Effector memory CD8-positive, alpha-beta T cell (primary cell): ENCODE data around the gene MRGPRG.

Experiments
- ATAC-seq: fragments of 150-1000 bp; cut with Tn5 transposase; replicated peaks from 2 replicates; pipeline ENCODE4 v1.10.0; 2021; ENCODE audit warnings: mild to moderate bottlenecking, moderate library complexity
- DNase-seq, 3 experiments: peaks; one replicate each; pipeline ENCODE4 v3.0.0; 2021
- H3K27ac Mint-ChIP-seq, 2 donors: one replicate each; pipeline ENCODE4 v1.8.0; 2022; ENCODE audit warnings: mild to moderate bottlenecking in 2 of 2, mixed read lengths in 2 of 2, moderate library complexity in 2 of 2
- H3K27me3 Mint-ChIP-seq, 2 donors: one replicate each; pipeline ENCODE4 v1.8.0; 2022; ENCODE audit warnings: mixed read lengths in 2 of 2
- H3K36me3 Mint-ChIP-seq: one replicate; pipeline ENCODE4 v1.8.0; 2022; ENCODE audit warnings: mild to moderate bottlenecking, moderate library complexity, mixed read lengths; ENCODE audit not compliant: insufficient read depth
- H3K4me1 Mint-ChIP-seq, 2 donors: one replicate each; pipeline ENCODE4 v1.8.0; 2022; ENCODE audit warnings: low read depth in 2 of 2, mixed read lengths in 2 of 2
- H3K4me3 Mint-ChIP-seq, 2 donors: one replicate each; pipeline ENCODE4 v1.8.0; 2022; ENCODE audit warnings: mild to moderate bottlenecking in 2 of 2, mixed read lengths in 2 of 2, moderate library complexity in 2 of 2
- H3K9me3 Mint-ChIP-seq, 2 donors: one replicate each; pipeline ENCODE4 v1.8.0; 2022; ENCODE audit warnings: mixed read lengths in 2 of 2

MRGPRG gene

GRCh38 chr11:3222003-3222855, 3.6 kb upstream of the MRGPRG start:
- DNase-seq (no peak), ATAC-seq (no peak)
- H3K4me1 Mint-ChIP-seq: peaks cover 1 to 8% of the 10 kb centered on the region in 2 donors
- H3K27ac Mint-ChIP-seq: no peak overlapping the region
- peaks cover 42 to 65% of the 10 kb centered on the region in 2 donors for H3K27me3 Mint-ChIP-seq
- no peaks in the 10 kb centered on the region for H3K9me3 Mint-ChIP-seq
- H3K4me3 Mint-ChIP-seq: peak overlapping the region in 1 of 2 donors; percentile 45
- peaks cover under 1% of the 10 kb centered on the region for H3K36me3 Mint-ChIP-seq

- Mint-ChIP-seq H3K27ac (no peak overlapping the region), H3K4me1 (peaks cover 8 to 14% of the 10 kb centered on the region in 2 donors), H3K9me3 (no peaks in the 10 kb centered on the region), H3K27me3 (peaks cover 49 to 65% of the 10 kb centered on the region in 2 donors), H3K4me3 (no peak overlapping the region), H3K36me3 (peaks cover 6% of the 10 kb centered on the region)
- DNase-seq (no peak), ATAC-seq (no peak)
Measured at GRCh38 chr11:3221408-3222002, 2.9 kb upstream of the MRGPRG start.

- no peaks in the 10 kb centered on the region for H3K9me3 Mint-ChIP-seq
- H3K4me3 Mint-ChIP-seq: no peak overlapping the region
- no peak for ATAC-seq
- H3K27ac Mint-ChIP-seq: no peak overlapping the region
- peaks cover 42 to 63% of the 10 kb centered on the region in 2 donors for H3K27me3 Mint-ChIP-seq
- H3K36me3 Mint-ChIP-seq: peaks cover 6% of the 10 kb centered on the region
- H3K4me1 Mint-ChIP-seq: peaks cover 8 to 14% of the 10 kb centered on the region in 2 donors
- no peak for DNase-seq
Measured at GRCh38 chr11:3220521-3221407, 2.2 kb upstream of the MRGPRG start.

- no peak overlapping the region for H3K4me3 Mint-ChIP-seq
- DNase-seq (no peak), ATAC-seq (no peak)
- H3K9me3 Mint-ChIP-seq: no peaks in the 10 kb centered on the region
- peaks cover 6% of the 10 kb centered on the region for H3K36me3 Mint-ChIP-seq
- H3K4me1 Mint-ChIP-seq: peaks cover 8 to 14% of the 10 kb centered on the region in 2 donors
- peaks cover 45 to 67% of the 10 kb centered on the region in 2 donors for H3K27me3 Mint-ChIP-seq
- H3K27ac Mint-ChIP-seq: no peak overlapping the region
Measured at GRCh38 chr11:3220101-3220500, 1.5 kb upstream of the MRGPRG start.

GRCh38 chr11:3219281-3219892, 774 bp upstream of the MRGPRG start:
- Mint-ChIP-seq H3K27me3 (peaks cover 45 to 67% of the 10 kb centered on the region in 2 donors), H3K9me3 (no peaks in the 10 kb centered on the region), H3K36me3 (peaks cover 6% of the 10 kb centered on the region), H3K27ac (peak overlapping the region in 1 of 2 donors; percentile 0), H3K4me1 (peaks cover 8 to 14% of the 10 kb centered on the region in 2 donors), H3K4me3 (no peak overlapping the region)
- ATAC-seq (no peak), DNase-seq (no peak)

GRCh38 chr11:3217818-3218482, 663 bp downstream of the MRGPRG start:
- Mint-ChIP-seq H3K36me3 (peaks cover 6% of the 10 kb centered on the region), H3K4me3 (no peak overlapping the region), H3K27ac (no peak overlapping the region), H3K9me3 (no peaks in the 10 kb centered on the region), H3K27me3 (peaks cover 42 to 67% of the 10 kb centered on the region in 2 donors), H3K4me1 (peaks cover 8 to 13% of the 10 kb centered on the region in 2 donors)
- ATAC-seq: no peak
- no peak for DNase-seq

GRCh38 chr11:3216027-3216525, 2.5 kb downstream of the MRGPRG start:
- peaks cover 0 to 3% of the 10 kb centered on the region in 2 donors for H3K9me3 Mint-ChIP-seq
- no peak for ATAC-seq
- DNase-seq: no peak
- peaks cover 6% of the 10 kb centered on the region for H3K36me3 Mint-ChIP-seq
- H3K4me1 Mint-ChIP-seq: peaks cover 8% of the 10 kb centered on the region in 2 donors
- no peak overlapping the region for H3K4me3 Mint-ChIP-seq
- H3K27ac Mint-ChIP-seq: peak overlapping the region in 1 of 2 donors; percentile 91
- peaks cover 36 to 57% of the 10 kb centered on the region in 2 donors for H3K27me3 Mint-ChIP-seq

GRCh38 chr11:3215346-3216026, 3.1 kb downstream of the MRGPRG start:
- H3K36me3 Mint-ChIP-seq: peaks cover 6% of the 10 kb centered on the region
- H3K27ac Mint-ChIP-seq: no peak overlapping the region
- H3K9me3 Mint-ChIP-seq: peaks cover 0 to 3% of the 10 kb centered on the region in 2 donors
- peaks cover 8% of the 10 kb centered on the region in 2 donors for H3K4me1 Mint-ChIP-seq
- ATAC-seq (no peak), DNase-seq (no peak)
- peaks cover 36 to 51% of the 10 kb centered on the region in 2 donors for H3K27me3 Mint-ChIP-seq
- no peak overlapping the region for H3K4me3 Mint-ChIP-seq

GRCh38 chr11:3214420-3214699, 4.3 kb downstream of the MRGPRG start:
- Mint-ChIP-seq H3K27ac (peak overlapping the region in 1 of 2 donors; percentile 24), H3K36me3 (peaks cover 10% of the 10 kb centered on the region), H3K4me1 (peaks cover 8% of the 10 kb centered on the region in 2 donors), H3K27me3 (peaks cover 26 to 51% of the 10 kb centered on the region in 2 donors), H3K9me3 (peaks cover 0 to 3% of the 10 kb centered on the region in 2 donors), H3K4me3 (no peak overlapping the region)
- ATAC-seq (no peak), DNase-seq (no peak)

GRCh38 chr11:3213659-3214419, 4.8 kb downstream of the MRGPRG start:
- peaks cover 8% of the 10 kb centered on the region in 2 donors for H3K4me1 Mint-ChIP-seq
- H3K4me3 Mint-ChIP-seq: no peak overlapping the region
- peak overlapping the region in 1 of 2 donors; percentile 24 for H3K27ac Mint-ChIP-seq
- peaks cover 26 to 51% of the 10 kb centered on the region in 2 donors for H3K27me3 Mint-ChIP-seq
- peaks cover 10% of the 10 kb centered on the region for H3K36me3 Mint-ChIP-seq
- peaks cover 0 to 3% of the 10 kb centered on the region in 2 donors for H3K9me3 Mint-ChIP-seq
- DNase-seq: no peak
- no peak for ATAC-seq

GRCh38 chr11:3208272-3208671, 10.3 kb downstream of the MRGPRG start:
- ATAC-seq (no peak), DNase-seq (no peak)
- Mint-ChIP-seq H3K27ac (no peak overlapping the region), H3K4me1 (peaks cover 7 to 8% of the 10 kb centered on the region in 2 donors), H3K4me3 (no peak overlapping the region), H3K36me3 (peaks cover 3% of the 10 kb centered on the region), H3K27me3 (peaks cover under 1 to 11% of the 10 kb centered on the region in 2 donors), H3K9me3 (peaks cover 0 to 3% of the 10 kb centered on the region in 2 donors)
